NCI-H2227 (cell line): ENCODE measurements around the gene LRRC4C.

Experiments used
- DNase-seq: peaks from one replicate; lab custom pipeline; 2025; ENCODE audit not compliant: unreplicated experiment; lab: John Stamatoyannopoulos, UW

The LRRC4C gene

GRCh38 chr11:40722179-40722795 lies 737.2 kb downstream of the LRRC4C start:
- no peak for DNase-seq

DNA sequence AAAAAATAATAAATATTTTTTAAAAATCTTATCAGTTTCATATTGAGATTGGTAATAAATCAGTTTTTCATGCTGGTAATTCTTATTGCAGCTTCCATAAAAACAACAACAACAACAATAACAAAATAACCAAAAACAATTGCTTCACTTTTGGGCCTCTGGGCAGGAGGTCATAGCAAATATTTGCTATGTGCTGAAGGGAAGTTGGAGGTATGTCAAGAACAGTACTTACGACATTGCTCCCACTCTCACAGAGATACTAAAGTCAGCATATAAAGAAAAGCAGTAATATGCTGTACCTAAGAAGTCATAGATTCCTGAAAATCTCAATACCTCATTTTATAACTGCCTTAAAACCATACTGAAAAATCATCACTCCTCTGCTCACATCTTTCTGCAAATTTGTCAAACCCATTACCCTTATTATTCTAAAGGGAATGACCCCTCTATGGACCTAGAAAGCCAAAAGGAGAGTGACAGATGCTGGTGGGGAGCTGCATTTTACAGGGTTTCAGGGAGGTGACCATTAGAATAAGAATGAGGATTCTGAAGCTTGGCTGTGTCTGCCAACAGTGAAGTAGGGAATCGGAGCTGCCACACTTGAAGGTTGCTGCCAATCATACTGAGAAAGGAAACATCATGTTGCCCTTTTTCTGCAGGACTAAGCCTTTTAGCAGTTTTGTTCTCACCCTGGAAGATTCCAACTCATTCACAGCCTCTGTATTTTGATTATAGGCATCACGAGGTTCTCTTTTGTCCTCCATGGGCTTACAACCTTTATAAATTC lies 742.9 kb downstream of the LRRC4C start:
- DNase-seq: no peak

DNA sequence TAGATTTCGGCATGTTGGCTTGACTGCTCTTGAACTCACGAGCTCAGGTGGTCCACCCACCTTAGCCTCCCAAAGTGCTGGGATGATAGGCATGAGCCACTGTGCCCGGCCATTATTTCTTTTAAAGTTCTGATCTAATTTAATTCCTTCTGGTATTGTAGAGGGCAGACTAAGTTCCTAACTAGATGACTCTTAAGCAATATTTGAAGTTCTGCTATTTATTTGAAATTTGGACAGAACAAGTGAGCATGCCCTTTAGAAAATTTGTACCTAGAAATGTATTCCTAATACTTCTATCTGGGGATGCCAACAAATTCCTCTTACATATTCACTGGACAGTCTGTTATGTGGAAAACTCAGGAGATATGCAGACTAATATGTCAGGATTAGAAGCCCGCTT lies 746.4 kb downstream of the LRRC4C start:
- DNase-seq: no peak

DNA sequence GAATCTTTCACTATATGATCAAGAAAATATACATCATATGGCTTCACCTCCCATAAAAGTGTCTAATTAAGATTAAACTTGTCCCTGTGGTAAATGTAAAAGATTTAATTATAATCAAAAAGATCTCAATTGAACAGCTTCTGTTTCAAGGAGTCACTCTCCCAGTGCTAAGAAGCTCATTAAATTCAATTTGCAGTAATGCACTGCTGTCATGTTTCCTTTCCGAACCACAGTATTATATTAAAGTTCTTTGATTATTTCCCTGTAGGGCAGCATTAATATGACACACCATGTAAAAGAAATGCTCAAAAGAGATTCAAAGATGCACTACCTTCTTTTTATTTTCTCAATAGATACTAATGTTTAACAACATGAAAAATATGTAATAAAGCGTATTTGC lies 758.4 kb downstream of the LRRC4C start:
- no peak for DNase-seq

- DNase-seq: no peak
These were observed 769.6 kb downstream of the LRRC4C start for GRCh38 chr11:40689823-40690222.

DNA sequence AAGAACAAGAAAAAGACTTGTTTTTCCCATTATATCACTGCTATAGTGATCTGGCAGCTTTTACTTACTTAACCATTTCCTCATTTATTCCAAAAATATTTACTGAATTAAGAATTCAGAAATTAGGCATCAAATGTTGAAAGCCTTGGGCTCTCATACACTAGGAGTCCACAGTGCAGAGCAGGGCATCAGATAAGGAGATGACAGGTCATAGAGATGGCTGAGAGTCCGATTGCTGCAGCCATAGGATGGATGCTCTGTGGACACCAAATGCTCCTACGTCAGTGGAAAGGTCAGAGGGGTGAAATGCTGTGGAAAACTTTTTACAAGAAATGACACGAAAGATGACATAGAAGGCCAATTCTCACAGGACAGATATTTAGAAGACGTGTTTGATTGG lies 771.1 kb downstream of the LRRC4C start:
- no peak for DNase-seq

- DNase-seq: no peak
These were observed 772.7 kb downstream of the LRRC4C start for GRCh38 chr11:40686765-40687164.

- no peak for DNase-seq
These were observed 776.4 kb downstream of the LRRC4C start for GRCh38 chr11:40683010-40683409.

- no peak for DNase-seq
These were observed 780.2 kb downstream of the LRRC4C start for GRCh38 chr11:40679276-40679675.

- no peak for DNase-seq
These were observed 812.2 kb downstream of the LRRC4C start for GRCh38 chr11:40647295-40647694.

DNA sequence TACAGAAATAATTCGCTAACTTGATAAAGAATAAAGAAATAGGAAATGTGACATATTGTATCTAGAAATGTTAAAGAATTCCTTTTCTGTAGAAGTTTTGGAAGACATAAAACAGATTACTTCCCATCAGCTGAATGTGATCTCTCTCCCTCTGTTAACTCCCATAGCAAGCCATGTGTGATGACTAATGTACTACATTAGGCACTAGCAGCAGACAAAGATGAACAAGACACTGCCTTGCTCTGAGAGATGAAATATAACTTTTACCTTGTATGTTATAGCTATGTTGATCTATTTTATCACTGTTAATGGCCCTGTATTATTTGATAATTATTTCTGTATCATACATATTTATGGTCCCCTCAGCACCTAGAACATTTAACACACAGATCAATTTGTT lies 817.2 kb downstream of the LRRC4C start:
- DNase-seq: no peak

DNA sequence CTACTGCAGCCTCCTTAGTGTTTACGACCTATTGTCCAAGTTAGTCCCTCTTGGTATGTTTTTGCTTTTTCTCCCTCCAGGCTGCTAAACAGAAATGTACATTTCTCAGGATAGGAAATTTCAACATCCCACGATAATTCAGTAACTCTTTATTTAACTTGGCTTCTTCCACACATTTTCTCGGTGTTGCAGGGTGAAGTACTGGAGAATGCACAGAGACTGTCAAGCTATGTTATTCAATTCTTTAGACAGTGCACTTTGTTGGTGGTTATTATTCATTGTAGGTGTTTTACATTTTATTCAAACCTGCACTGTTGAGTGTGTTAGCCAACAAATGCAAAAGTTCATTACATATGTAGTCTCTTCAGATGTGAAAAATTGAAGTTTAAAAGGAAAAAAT lies 839.8 kb downstream of the LRRC4C start:
- DNase-seq: no peak

GRCh38 chr11:40606800-40607199 lies 852.7 kb downstream of the LRRC4C start:
- DNase-seq: no peak

- no peak for DNase-seq
These were observed 856.4 kb downstream of the LRRC4C start for GRCh38 chr11:40602866-40603552.

DNA sequence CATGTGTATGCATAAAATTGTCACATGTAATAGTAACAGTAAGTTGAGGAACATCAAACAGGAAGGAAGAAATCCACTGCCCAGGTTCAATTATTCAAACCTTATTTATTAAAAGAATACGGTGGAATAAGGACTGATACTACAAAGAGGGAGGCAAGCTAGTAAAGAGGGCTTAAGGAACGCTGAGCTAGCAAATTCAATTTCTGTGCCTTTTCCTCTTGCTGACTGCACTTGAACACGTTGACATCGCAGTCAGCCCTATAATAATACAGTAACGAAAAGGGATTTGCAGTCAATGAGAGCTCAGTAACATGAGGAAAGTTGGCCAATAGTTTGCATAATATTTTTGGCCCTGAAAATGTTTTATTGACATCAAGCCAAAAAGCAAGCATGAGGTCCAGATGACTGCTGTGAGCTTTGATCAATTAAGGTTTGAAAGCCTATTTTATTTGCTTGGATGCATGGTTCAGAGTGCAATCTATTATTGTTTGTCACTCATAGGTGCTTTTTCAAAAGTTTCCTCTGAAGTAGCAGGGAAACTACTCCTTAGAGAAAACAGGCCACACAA lies 861.8 kb downstream of the LRRC4C start:
- DNase-seq: no peak

GRCh38 chr11:40573254-40573891 lies 886.1 kb downstream of the LRRC4C start:
- no peak for DNase-seq

DNA sequence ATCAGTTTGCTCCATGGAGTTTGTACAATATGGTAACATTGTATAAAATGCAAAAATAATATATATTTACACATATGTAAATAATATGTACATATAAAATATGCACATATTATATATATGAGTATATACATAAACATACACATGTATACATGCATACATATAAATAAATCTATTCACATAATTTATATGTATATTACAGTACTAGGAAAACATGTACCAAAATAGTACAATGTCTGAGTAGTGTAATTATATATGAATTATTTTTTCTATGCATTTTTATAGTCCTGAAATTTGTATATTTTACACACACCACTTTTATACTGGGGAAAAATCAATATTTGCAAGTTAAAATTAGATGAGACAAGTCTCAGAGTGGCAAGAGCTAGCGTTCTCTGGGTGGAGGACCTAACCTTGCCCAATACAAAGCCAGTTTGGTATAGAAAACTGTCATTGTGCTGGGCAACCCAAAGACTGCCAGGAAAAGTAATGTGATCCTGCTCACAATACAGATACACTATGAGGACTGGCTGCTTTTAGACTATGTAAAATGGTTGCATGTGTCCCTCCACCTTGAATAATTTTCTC lies 889.4 kb downstream of the LRRC4C start:
- DNase-seq: no peak

- no peak for DNase-seq
These were observed 892.1 kb downstream of the LRRC4C start for GRCh38 chr11:40567392-40567791.

GRCh38 chr11:40544162-40544561 lies 915.3 kb downstream of the LRRC4C start:
- DNase-seq: no peak

DNA sequence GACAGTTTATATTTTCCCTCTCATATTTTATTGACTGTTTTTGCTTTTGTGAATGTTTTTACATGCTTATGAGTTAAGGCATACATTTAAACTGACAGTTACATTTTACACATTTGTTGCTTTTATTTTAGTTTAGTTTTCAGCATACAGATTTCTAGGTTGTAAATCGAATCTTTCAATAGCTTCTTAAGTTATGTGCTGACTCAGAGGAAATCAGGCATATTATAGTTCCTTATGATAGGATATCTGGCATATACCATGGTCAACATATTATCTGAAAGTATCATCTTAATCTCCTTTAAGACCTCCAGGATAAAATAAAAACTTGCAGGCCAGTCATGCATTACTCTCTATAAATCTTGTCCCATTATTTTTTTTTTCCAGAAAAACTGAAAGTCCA lies 916.6 kb downstream of the LRRC4C start:
- DNase-seq: no peak

DNA sequence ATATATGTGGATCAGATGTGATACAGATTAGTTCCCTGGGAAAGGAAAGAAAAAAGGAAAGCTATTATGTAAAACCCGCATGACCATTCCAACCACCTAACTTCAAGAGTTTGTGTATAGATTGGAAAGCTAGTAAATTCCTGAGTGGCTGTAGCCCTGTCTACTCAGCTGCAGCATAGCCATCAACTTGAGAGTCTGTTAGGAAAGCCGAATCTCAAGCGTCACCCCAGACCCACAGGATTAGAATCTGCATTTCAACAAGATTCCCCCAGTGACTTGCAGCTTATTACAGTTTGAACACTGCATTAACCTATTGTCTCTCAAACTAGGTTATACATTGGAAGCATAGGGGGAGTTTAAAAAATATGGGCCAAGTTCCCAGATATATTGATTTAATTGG lies 921.7 kb downstream of the LRRC4C start:
- no peak for DNase-seq
